K562 (cell line): Measurements from ENCODE around the gene ASIC3. TPM values are rescaled to one million over a fixed set of nuclear protein-coding genes. Genes with fewer than 3 reads are reported as not detected.
A peak's percentile ranks its signal among the peaks of the same experiment; 100 is the strongest.

ENCODE experiments used
- ATAC-seq: fragments of 200-7000 bp; cut with Tn5 transposase; 3 replicates; pipeline ENCODE4 v1.9.1; 2020; ENCODE audit warnings: moderate library complexity
- BruUV-seq: library from RNA; stranded (reverse); fragments of 400-500 nt; replicated peaks from 2 replicates; lab custom pipeline; 2021; lab: Mats Ljungman, UMichigan
- CTCF ChIA-PET: fragments of 300-600 bp; formaldehyde crosslinking; extraction: SDS; loops from one replicate; lab custom pipeline; 2021; ENCODE audit warnings: low intra/inter-chr PET ratio; lab: Yijun Ruan, JAX
- POLR2A ChIA-PET: fragments of 300-600, 350-650 bp; sonication (Branson Sonifier 250); formaldehyde crosslinking; extraction: SDS; loops from one replicate; lab custom pipeline; 2021; ENCODE audit warnings: antibody characterized with exemption, inconsistent platforms; lab: Yijun Ruan, JAX
- DNase-seq, 4 experiments: peaks; one replicate each; pipeline versions ENCODE4 v3.0.0 to v3.0.0-alpha.2; 2011 to 2018; ENCODE audit warnings: low spot score in 3 of 4, mixed read lengths in 3 of 4; ENCODE audit errors: extremely low read depth in 1 of 4
- FAIRE-seq: peaks from 2 replicates; lab custom pipeline; 2011; peaks lifted over from hg19 to GRCh38; lab: Jason Lieb, UNC
- H2AFZ ChIP-seq: 2 replicates; pipeline ENCODE4 v1.6.0; 2011; ENCODE audit warnings: low read depth, low read length, control low read depth, inconsistent platforms
- H3K27ac ChIP-seq: fragments of 200-600 bp; 3 replicates; pipeline ENCODE4 v1.8.0; 2011; ENCODE audit warnings: low read depth, mild to moderate bottlenecking, control low read depth, inconsistent platforms, low read length, moderate library complexity, mixed read lengths; ENCODE audit errors: extremely low read depth
- H3K27me3 ChIP-seq, 2 experiments: fragments of 300-600 bp in 1 of 2; 2 replicates in 1 of 2; 3 replicates in 1 of 2; pipeline versions ENCODE4 v1.6.0 to v1.8.0; 2011; ENCODE audit warnings: inconsistent platforms in 2 of 2, low read length in 2 of 2, mild to moderate bottlenecking in 1 of 2, mixed read lengths in 1 of 2, moderate library complexity in 1 of 2; ENCODE audit not compliant: control insufficient read depth in 2 of 2, insufficient read depth in 2 of 2
- H3K36me3 ChIP-seq: fragments of 300-600 bp; 3 replicates; pipeline ENCODE4 v1.8.0; 2011; ENCODE audit warnings: mild to moderate bottlenecking, low read length, inconsistent platforms; ENCODE audit not compliant: control insufficient read depth, insufficient read depth
- H3K4me1 ChIP-seq, 2 experiments: fragments of 200-600 bp in 1 of 2; replicated peaks in 1 of 2; 2 replicates in 1 of 2; 3 replicates in 1 of 2; pipeline versions ENCODE4 v1.5.1 to v1.8.0; 2011; ENCODE audit warnings: inconsistent platforms in 2 of 2, low read length in 2 of 2, mild to moderate bottlenecking in 1 of 2, mixed read lengths in 1 of 2, moderate library complexity in 1 of 2; ENCODE audit not compliant: control insufficient read depth in 2 of 2, insufficient read depth in 2 of 2
- H3K4me2 ChIP-seq: 2 replicates; pipeline ENCODE4 v1.6.1; 2011; ENCODE audit warnings: low read length, control low read depth, inconsistent platforms, mixed read lengths; ENCODE audit not compliant: insufficient read depth
- H3K4me3 ChIP-seq: fragments of 200-600 bp; sonication (generic), shearing (Covaris generic); 2 replicates; pipeline ENCODE4 v1.5.1; 2016; ENCODE audit warnings: control low read depth, inconsistent platforms
- H3K79me2 ChIP-seq: fragments of 200-600 bp; 3 replicates; pipeline ENCODE4 v1.8.0; 2011; ENCODE audit warnings: low read length, inconsistent platforms; ENCODE audit not compliant: control insufficient read depth, insufficient read depth
- H3K9ac ChIP-seq, 2 experiments: 2 replicates each; pipeline versions ENCODE4 v1.6.0 to v1.6.1; 2011; ENCODE audit warnings: low read depth in 2 of 2, low read length in 2 of 2, control low read depth in 1 of 2, inconsistent platforms in 1 of 2, mild to moderate bottlenecking in 1 of 2, mixed read lengths in 1 of 2; ENCODE audit not compliant: insufficient read depth in 1 of 2
- H3K9me1 ChIP-seq: one replicate; pipeline ENCODE4 v1.6.0; 2011; ENCODE audit warnings: inconsistent platforms, mild to moderate bottlenecking, low read length, moderate library complexity; ENCODE audit not compliant: control insufficient read depth, insufficient read depth
- H3K9me3 ChIP-seq: replicated peaks from 2 replicates; pipeline ENCODE4 v1.5.1; 2011; ENCODE audit warnings: low read depth, low read length, inconsistent platforms; ENCODE audit not compliant: control insufficient read depth, insufficient read depth
- H4K20me1 ChIP-seq: replicated peaks from 2 replicates; pipeline ENCODE4 v1.6.1; 2011; ENCODE audit warnings: low read length, inconsistent platforms, mixed read lengths; ENCODE audit not compliant: control insufficient read depth, insufficient read depth
- CAMTA2 ChIP-seq: fragments of 250-450 bp; sonication (Bioruptor Pico); conservative IDR thresholded peaks from 2 replicates; pipeline ENCODE4 v1.5.1; 2022
- FOXK2 ChIP-seq, 2 experiments: fragments of 450-650 bp; IDR thresholded peaks in 1 of 2; conservative IDR thresholded peaks in 1 of 2; 2 replicates each; pipeline ENCODE4 v1.6.1; 2016; ENCODE audit warnings: low read depth in 2 of 2, mild to moderate bottlenecking in 1 of 2
- JUND ChIP-seq, 2 experiments: IDR thresholded peaks; 2 replicates in 1 of 2; 3 replicates in 1 of 2; pipeline ENCODE4 v1.6.1; 2011; ENCODE audit warnings: borderline replicate concordance in 2 of 2, low read depth in 2 of 2, low read length in 2 of 2, improper control_type of control experiment in 1 of 2, missing biosample characterization in 1 of 2, missing genetic modification characterization in 1 of 2, missing genetic modification reagents in 1 of 2
- KLF6 ChIP-seq: fragments of 250-450 bp; sonication (Bioruptor Pico); IDR thresholded peaks from 2 replicates; pipeline ENCODE4 v1.4.0; 2020; ENCODE audit warnings: mild to moderate bottlenecking, moderate library complexity, borderline replicate concordance
- MTA3 ChIP-seq: fragments of 450-650 bp; formaldehyde crosslinking; IDR thresholded peaks from 2 replicates; pipeline ENCODE4 v1.6.1; 2017; ENCODE audit warnings: mild to moderate bottlenecking, borderline replicate concordance
- NKRF ChIP-seq: fragments of 450-650 bp; IDR thresholded peaks from 2 replicates; pipeline ENCODE4 v1.6.1; 2016; ENCODE audit warnings: borderline replicate concordance
- POLR3A ChIP-seq: IDR thresholded peaks from 2 replicates; pipeline ENCODE4 v1.6.1; 2011; ENCODE audit warnings: borderline replicate concordance, mild to moderate bottlenecking, moderate library complexity; ENCODE audit not compliant: insufficient read length, insufficient read depth; ENCODE audit errors: extremely low read depth
- RNF2 ChIP-seq: sonication (generic); IDR thresholded peaks from 2 replicates; pipeline ENCODE4 v1.6.1; 2016
- SMC3 ChIP-seq: conservative IDR thresholded peaks from 2 replicates; pipeline ENCODE4 v1.6.1; 2011; ENCODE audit warnings: low read depth, low read length, improper control_type of control experiment; ENCODE audit not compliant: insufficient read depth
- TEAD4 ChIP-seq, 2 experiments: sonication (generic) in 1 of 2; formaldehyde crosslinking in 1 of 2; IDR thresholded peaks; 2 replicates each; pipeline versions ENCODE4 v1.6.1 to v1.8.0; 2012 to 2022; ENCODE audit warnings: borderline replicate concordance in 1 of 2, inconsistent platforms in 1 of 2, low read length in 1 of 2, mild to moderate bottlenecking in 1 of 2, missing genetic modification reagents in 1 of 2
- TFAP4 ChIP-seq: sonication (generic); formaldehyde crosslinking; IDR thresholded peaks from 2 replicates; pipeline ENCODE4 v1.8.0; 2022; ENCODE audit warnings: missing genetic modification reagents, mild to moderate bottlenecking, moderate library complexity, borderline replicate concordance
- ZNF609 ChIP-seq: sonication (generic); formaldehyde crosslinking; IDR thresholded peaks from 2 replicates; pipeline ENCODE4 v1.8.1; 2023; ENCODE audit warnings: missing genetic modification reagents, mild to moderate bottlenecking, borderline replicate concordance
- WGBS: fragments of 100-300 bp; shearing (Covaris generic); methylation state at CpG from one replicate; pipeline ENCODE4 v1.1.6; 2016; ENCODE audit warnings: low coverage, mixed read lengths; ENCODE audit not compliant: insufficient coverage; ENCODE audit errors: missing lambda C conversion rate; 5-methylcytosine and 5-hydroxymethylcytosine counted together
- in situ Hi-C: fragments of 300-500 bp; cut with MboI; formaldehyde crosslinking; loops from 4 replicates; pipeline ENCODE4 v1.15.0; 2018; ENCODE audit warnings: inconsistent platforms, mixed read lengths
- intact Hi-C: fragments of 100-400 bp; cut with micrococcal nuclease; formaldehyde crosslinking; loops from 2 replicates; pipeline ENCODE4 v1.14.2; 2022
- polyA plus RNA-seq, 8 experiments: library from polyadenylated mRNA; depleted of rRNA in 4 of 8; stranded (reverse) in 5 of 8; unstranded in 3 of 8; fragments of >200 nt; fragmentation: Nextera tagmentation in 2 of 8; fragmentation: Illumina TruSeq in 1 of 8; extraction: Ambion mirVana in 2 of 8; extraction: Trizol in 1 of 8; gene quantifications; 2 replicates each; pipeline versions ENCODE4 v1.2.1 to v1.2.3, GENCODE V29; 2011 to 2014; ENCODE audit warnings: inconsistent platforms in 1 of 8, missing spikeins in 1 of 8
- total RNA-seq, 7 experiments: library from RNA; depleted of rRNA in 6 of 7; stranded (reverse); fragments of >200 nt in 6 of 7; fragmentation: Illumina TruSeq in 2 of 7; extraction: Trizol in 2 of 7; gene quantifications; 2 replicates each; pipeline versions ENCODE4 v1.2.1 to v1.2.3, GENCODE V29; 2011 to 2021; ENCODE audit warnings: low replicate concordance in 1 of 7

ASIC3 gene
- total and polyA plus RNA-seq, 9 of the 15 experiments (the other 6 are each of a cell fraction or from before 2014, with no cell fraction given), result 0.11 to 5.0 (median 0.87) TPM

- Histone ChIP-seq H3K9ac (peak overlapping the region; percentile 40 to 77; a peak in 3 of 4 replicates), H3K9me3 (no peaks in the 10 kb centered on the region), H3K36me3 (peaks cover 40% of the 10 kb centered on the region; the same call in 2 of the 3 replicates), H3K4me3 (no peak overlapping the region; the same call in 1 of the 2 replicates), H4K20me1 (no peaks in the 10 kb centered on the region), H3K27ac (peak overlapping the region; percentile 56; the same call in 2 of the 3 replicates), H3K4me2 (peak overlapping the region; percentile 69), H3K79me2 (peaks cover 45% of the 10 kb centered on the region), H3K27me3 (no peaks in the 10 kb centered on the region; a peak in 1 of 5 replicates), H2AFZ (no peak overlapping the region), H3K4me1 (peaks cover 40 to 84% of the 10 kb centered on the region in 2 experiments), H3K9me1 (no peaks in the 10 kb centered on the region)
- ChIA-PET POLR2A (interaction anchor here (0.6 to 8.4 kb wide), 5 partner anchors 11 to 215 kb away, joined by 3 to 146 read pairs (median 3); partner anchors contain the start of genes ABCB8 and ATG9B), CTCF (interaction anchor here (1.4 to 1.6 kb wide), 2 partner anchors 8 to 98 kb away, joined by 4 to 5 read pairs; no protein-coding TSS in a partner anchor)
- in situ Hi-C loops, result no loop called here
- FAIRE-seq, result peak; percentile 57
- intact Hi-C loops, result loop anchor here (10.0 kb wide), 1 partner anchor 162 kb away; no protein-coding TSS in a partner anchor
- no TSS peak for BruUV-seq
- ATAC-seq, result no peak
- WGBS, result 79% methylated on average over 23 of the region's 23 CpGs
- peak; percentile 46 to 72 (median 62) for DNase-seq
- TF ChIP-seq NKRF (no peak), ZNF609 (no peak), RNF2 (no peak), TEAD4 (IDR thresholded peaks at IDR 0.05; ENCODE audit: low read length) (peak; percentile 43; the same call in 1 of the 2 replicates), TEAD4 (CRISPR knock-in tag; IDR thresholded peaks at IDR 0.05; ENCODE audit: borderline replicate concordance) (no peak), SMC3 (peak; percentile 48; the same call in 1 of the 2 replicates), JUND (IDR thresholded peaks at IDR 0.05; ENCODE audit: borderline replicate concordance, low read depth, low read length) (peak; percentile 31; the same call in 1 of the 2 replicates), JUND (tag; IDR thresholded peaks at IDR 0.05; ENCODE audit: borderline replicate concordance, low read depth, low read length) (no peak; the same call in 2 of the 3 replicates), FOXK2 (conservative IDR thresholded peaks at IDR 0.05 in 1 of 2, IDR thresholded peaks at IDR 0.05 in 1 of 2; ENCODE audit: low read depth in 2 of 2) (no peak), KLF6 (CRISPR knock-in tag) (no peak), POLR3A (no peak), TFAP4 (peak; percentile 47; the same call in 1 of the 2 replicates), MTA3 (no peak), CAMTA2 (CRISPR knock-in tag) (no peak)
These were observed 35.4 kb upstream of the ASIC3 start for GRCh38 chr7:151012911-151013347.
